MM.1S (cell line): ENCODE data around the gene VEPH1.

Experiments
- CTCF ChIP-seq: fragments of 300-600 bp; sonication (generic); IDR thresholded peaks from 2 replicates; pipeline ENCODE4 v1.5.1; 2016; ENCODE audit warnings: antibody characterized with exemption, low read length, mixed read lengths
- EZH2 ChIP-seq: fragments of 300-600 bp; sonication (generic); optimal IDR thresholded peaks from 2 replicates; pipeline ENCODE3; 2017; ENCODE audit warnings: low read depth, mild to moderate bottlenecking, antibody characterized with exemption, low read length, mixed read lengths
- EZH2phosphoT487 ChIP-seq: fragments of 300-600 bp; sonication (generic); IDR thresholded peaks from 2 replicates; pipeline ENCODE4 v1.6.1; 2018; ENCODE audit warnings: antibody characterized with exemption, low read length

- TF ChIP-seq CTCF (no peak), EZH2 (no peak), EZH2phosphoT487 (no peak)
Observed at GRCh38 chr3:157491136-157491535, 12.1 kb downstream of the VEPH1 start.
